GM12891 (cell line): ENCODE data around the gene OSBP2.

Experiments
- DNase-seq: peaks from one replicate; pipeline ENCODE4 v3.0.0; 2011; ENCODE audit warnings: low spot score; ENCODE audit not compliant: insufficient read length
- FAIRE-seq: peaks from 2 replicates; lab custom pipeline; 2011; peaks lifted over from hg19 to GRCh38; lab: Jason Lieb, UNC
- PAX5 ChIP-seq: IDR thresholded peaks from 2 replicates; pipeline ENCODE4 v1.6.1; 2011; ENCODE audit warnings: low read length, moderate library complexity, mild to moderate bottlenecking; ENCODE audit not compliant: insufficient read depth, severe bottlenecking
- POLR2A ChIP-seq: IDR thresholded peaks from 2 replicates; pipeline ENCODE4 v1.6.1; 2011; ENCODE audit warnings: low read depth, low read length, control low read depth
- POLR2AphosphoS5 ChIP-seq: IDR thresholded peaks from 2 replicates; pipeline ENCODE4 v1.6.1; 2011; ENCODE audit warnings: low read depth, low read length, control low read depth
- POU2F2 ChIP-seq: IDR thresholded peaks from 2 replicates; pipeline ENCODE4 v1.6.1; 2011; ENCODE audit warnings: low read depth, mild to moderate bottlenecking, control low read depth, low read length, moderate library complexity
- SPI1 ChIP-seq: IDR thresholded peaks from 2 replicates; pipeline ENCODE4 v1.6.1; 2011; ENCODE audit warnings: low read depth, low read length, control low read depth
- TAF1 ChIP-seq: IDR thresholded peaks from 2 replicates; pipeline ENCODE4 v1.6.1; 2011; ENCODE audit warnings: low read depth, low read length, control low read depth

The OSBP2 gene

DNA sequence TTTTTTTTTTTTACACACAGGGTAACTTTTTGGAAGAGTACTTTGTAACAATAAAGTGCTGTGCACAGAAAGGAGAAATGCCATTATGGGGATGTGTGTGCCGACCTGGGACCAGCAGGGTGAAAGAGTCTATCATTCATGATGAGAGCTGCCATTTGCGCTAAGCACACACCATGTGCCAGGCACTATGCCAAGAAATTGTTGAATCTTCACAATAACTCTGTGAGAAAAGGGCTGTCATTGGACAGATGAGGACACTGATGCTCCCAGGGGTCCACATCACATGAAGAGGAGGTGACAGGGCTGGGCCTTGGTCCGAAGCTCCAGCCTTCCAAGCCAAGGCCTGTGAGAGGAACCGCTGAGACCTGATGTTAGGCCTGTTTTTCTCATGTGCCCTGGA is 32.6 kb upstream of the OSBP2 start:
- TF ChIP-seq PAX5 (no peak), POU2F2 (no peak), SPI1 (no peak), POLR2AphosphoS5 (no peak)
- no peak for DNase-seq
- FAIRE-seq = no peak

DNA sequence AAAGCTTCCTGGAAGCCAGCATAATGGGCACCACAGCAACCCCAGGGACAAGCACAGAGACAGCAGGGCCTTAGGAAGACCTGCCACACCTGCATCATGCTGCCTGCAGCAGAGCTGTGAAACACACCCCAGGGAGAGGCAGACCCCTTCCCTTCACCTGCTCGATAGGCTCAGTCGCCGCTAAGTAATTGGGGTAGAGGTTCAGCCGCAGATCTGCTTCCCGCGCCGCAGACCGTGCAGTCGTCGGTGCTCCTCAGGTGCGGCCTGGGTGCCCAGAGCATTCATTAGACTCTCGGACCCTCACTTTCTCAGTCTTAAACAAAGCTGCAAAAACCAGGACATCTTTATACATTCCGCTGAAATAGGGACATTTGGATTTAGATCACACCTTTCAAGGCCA is 29.9 kb upstream of the OSBP2 start:
- no peak for TF ChIP-seq POU2F2
- no peak for TF ChIP-seq TAF1
- TF ChIP-seq PAX5 = no peak
- no peak for TF ChIP-seq POLR2AphosphoS5
- no peak for TF ChIP-seq POLR2A
- no peak for TF ChIP-seq SPI1
- DNase-seq (no peak), FAIRE-seq (no peak)

DNA sequence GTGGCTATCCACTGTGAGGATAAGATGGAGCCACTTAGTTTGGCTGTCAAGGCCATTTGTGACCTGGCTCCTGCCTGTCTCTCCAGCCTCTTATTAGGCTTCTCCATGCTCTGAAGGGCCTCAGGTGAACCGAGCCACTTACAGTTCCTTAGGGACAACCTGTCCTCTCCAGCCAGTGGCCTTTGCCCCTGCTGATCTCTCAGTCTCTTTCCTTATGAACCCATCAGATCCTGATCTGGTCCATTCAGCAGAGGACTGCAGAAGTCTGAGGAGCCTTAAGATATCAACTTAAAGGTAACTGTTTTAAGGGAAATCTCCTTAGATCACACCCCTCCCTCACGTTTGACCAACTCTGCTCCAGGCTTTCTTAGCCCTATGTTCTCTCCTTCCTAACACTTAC is 29.4 kb upstream of the OSBP2 start:
- DNase-seq (no peak), FAIRE-seq (no peak)
- no peak for TF ChIP-seq PAX5
- no peak for TF ChIP-seq POU2F2
- TF ChIP-seq SPI1 = no peak
- TF ChIP-seq POLR2A = no peak

DNA sequence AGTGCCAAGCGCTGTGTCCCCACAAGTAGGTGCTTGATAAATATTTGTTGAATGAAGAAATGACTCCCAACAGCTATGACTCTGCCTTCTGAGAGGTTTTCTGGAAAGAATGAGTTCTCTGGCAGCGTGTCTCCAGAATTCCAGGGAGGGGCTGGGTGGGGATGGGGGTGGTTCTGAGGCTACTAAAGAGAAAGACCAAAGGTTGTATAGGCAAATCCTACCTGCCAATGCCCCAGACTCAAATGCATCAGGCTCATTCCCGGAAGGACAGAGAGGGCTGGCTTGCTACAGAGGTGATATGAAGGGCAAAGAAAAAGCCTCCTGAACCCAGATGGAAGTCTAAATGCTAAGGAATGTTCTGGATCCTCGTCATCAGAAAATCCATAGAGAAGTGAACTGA is 28.9 kb upstream of the OSBP2 start:
- DNase-seq (no peak), FAIRE-seq (no peak)
- TF ChIP-seq POU2F2 (no peak), SPI1 (no peak), POLR2AphosphoS5 (no peak), TAF1 (no peak), PAX5 (no peak), POLR2A (no peak)

DNA sequence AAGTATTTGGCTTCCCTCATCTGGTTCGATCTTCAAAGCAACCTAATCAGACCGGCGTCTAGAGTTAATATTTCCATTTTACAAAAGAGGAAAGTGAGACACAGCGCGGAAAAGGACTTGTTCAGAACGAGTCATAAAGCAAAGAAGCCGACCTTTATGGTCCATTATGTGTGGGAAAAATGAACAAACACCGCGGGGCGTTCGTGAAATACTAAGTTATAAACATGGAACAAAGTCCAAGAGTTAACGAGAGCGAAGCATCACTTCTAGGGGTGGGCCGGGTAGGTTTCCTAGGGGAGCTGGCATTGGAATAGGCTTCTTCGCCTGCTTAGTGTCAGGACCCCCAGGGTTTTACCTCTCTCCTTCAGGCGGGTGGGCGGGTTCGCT is 27.6 kb upstream of the OSBP2 start:
- TF ChIP-seq POLR2AphosphoS5 (no peak), TAF1 (no peak), SPI1 (no peak), PAX5 (no peak), POLR2A (no peak), POU2F2 (no peak)
- FAIRE-seq = no peak
- no peak for DNase-seq

DNA sequence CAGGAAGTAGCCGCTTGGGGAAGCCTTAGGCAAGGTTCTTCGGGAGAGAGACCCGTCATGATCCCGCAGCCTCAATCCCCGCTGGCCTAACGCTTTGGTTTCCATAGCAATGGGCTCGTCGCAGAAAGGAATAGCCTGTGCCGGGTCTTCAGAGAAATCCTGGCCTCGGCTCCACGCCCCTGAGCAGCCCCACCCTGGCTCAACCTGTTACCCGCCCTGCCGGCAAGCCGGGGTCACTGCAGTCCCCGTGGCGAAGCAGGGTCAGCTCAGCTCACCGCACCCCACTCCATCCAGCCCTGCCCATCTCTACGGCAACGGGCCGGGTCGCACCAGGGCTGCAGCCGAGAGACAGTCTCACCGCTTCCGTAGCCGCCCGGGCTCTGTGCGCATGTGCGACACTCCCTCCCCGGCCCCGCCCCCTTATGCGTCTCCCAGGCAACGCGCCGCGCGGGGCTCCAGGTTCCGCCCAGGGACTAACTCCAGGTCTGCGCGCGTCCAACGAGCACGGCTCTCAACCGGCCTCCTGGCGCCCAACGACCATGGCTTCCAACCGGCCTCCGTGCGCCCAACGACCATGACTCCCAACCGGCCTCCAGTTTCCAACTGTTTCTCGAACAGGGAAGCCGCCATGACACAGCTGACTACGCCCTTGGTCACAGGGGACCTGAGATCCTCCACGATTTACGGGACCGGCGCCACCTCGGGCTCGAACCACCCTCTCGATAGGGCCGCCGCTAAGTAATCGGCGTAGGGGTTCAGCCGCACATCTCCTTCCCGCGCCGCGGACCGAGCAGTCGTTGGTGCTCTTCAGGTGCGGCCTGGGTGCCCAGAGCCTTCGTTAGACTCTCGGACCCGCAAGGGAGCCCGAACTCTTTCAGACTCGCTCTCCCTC is 26.9 kb upstream of the OSBP2 start, which contains the start of gene DUSP18:
Gene DUSP18, minus strand, starts transcription at position 382 of the 892 bp plus-strand sequence. CDS start 3,872 bp downstream, outside the sequence.
- DNase-seq = peak; percentile 99
- FAIRE-seq = peak; percentile 98
- peak; percentile 40 for TF ChIP-seq SPI1
- TF ChIP-seq POLR2AphosphoS5 = no peak
- no peak for TF ChIP-seq TAF1
- TF ChIP-seq PAX5 = no peak
- no peak for TF ChIP-seq POU2F2
- no peak for TF ChIP-seq POLR2A

DNA sequence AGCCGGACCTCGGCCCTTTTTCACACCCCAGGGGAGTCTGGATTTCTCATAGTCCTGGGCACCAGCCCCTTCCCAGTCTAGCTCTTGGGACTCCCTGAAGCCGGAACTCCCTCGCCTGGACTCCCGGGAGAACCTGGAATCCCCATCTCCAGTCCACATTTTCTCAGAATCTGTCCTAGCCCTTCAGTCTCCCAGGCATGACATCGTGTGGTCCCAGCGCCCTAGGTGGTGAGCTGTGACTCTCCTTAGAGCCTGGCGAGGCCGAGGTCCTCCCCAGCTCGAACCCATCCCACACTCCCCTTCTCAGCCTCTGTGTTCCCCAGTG is 26.3 kb upstream of the OSBP2 start:
- FAIRE-seq = peak; percentile 5
- DNase-seq = no peak
- no peak for TF ChIP-seq SPI1
- TF ChIP-seq POLR2A = no peak
- no peak for TF ChIP-seq PAX5
- no peak for TF ChIP-seq TAF1
- TF ChIP-seq POU2F2 = no peak
- no peak for TF ChIP-seq POLR2AphosphoS5

DNA sequence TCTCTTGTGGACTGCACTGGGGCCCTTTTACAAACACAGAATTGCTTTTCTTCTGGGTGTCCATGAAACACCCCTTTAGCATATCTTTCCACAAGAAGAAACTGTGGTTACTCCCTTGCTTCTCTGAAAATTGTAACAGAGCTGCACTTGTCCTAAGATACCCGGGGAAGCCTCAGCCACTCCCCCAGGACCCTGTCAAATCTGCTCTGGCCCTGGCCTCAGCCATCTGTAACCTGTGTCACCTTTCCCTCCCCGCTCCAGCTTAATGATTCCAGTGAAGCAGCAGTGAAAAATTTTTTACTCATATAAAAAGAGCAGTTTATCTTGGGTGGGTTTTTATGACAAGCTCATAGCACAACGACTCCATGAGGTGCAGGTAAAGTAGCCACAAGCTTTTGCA is 23.6 kb upstream of the OSBP2 start:
- FAIRE-seq = no peak
- DNase-seq = no peak
- TF ChIP-seq TAF1 (no peak), POLR2AphosphoS5 (no peak), POLR2A (no peak), SPI1 (no peak), POU2F2 (no peak), PAX5 (no peak)

DNA sequence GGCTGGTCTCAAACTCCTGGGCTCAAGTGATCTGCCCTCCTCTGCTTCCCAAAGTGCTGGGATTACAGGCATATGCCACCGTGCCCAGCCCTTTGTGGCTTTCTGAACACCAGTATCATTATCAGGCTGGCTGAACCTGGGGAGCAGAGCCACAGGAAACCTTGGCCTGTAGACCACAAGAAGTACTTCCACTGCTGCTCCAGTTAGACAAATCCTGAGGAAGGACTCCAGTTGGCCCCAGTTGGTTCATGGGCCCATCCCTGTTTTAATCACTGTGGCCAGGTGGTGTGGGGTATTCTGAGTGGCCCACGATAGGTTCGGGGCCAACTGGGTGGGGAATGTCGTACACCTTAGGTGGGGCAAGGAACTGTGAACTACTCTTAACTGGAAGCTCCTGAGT is 21.5 kb upstream of the OSBP2 start:
- TF ChIP-seq SPI1 = no peak
- no peak for TF ChIP-seq POLR2A
- no peak for TF ChIP-seq TAF1
- TF ChIP-seq PAX5 = no peak
- no peak for TF ChIP-seq POU2F2
- no peak for TF ChIP-seq POLR2AphosphoS5
- no peak for DNase-seq
- no peak for FAIRE-seq

DNA sequence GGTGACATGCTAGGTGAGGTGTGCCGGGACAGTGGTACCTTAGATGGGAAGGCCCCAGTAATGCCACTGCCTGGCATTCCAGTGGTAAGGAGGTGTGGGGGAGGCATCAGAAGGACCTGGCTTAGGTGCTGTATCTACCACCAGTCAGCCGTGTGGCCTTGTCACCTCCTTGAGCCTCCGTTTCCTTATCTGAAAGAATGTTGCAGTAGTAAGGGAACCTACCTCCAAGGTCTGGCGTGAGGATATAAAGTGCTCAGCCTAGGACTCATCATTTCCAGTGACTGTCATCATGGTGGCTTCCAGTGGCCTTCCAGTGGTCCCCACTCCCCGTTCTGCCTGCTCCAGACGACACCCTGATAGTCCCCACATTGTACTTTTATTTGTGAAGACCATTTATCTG is 20.2 kb upstream of the OSBP2 start:
- TF ChIP-seq SPI1 (no peak), POLR2A (no peak), POU2F2 (no peak), TAF1 (no peak), PAX5 (no peak), POLR2AphosphoS5 (no peak)
- DNase-seq (no peak), FAIRE-seq (no peak)
